IMR-90 (cell line): ENCODE data around the gene CSAG1. TPM values are rescaled to one million over a fixed set of nuclear protein-coding genes. Genes with fewer than 3 reads are reported as not detected.
"Not testable (repeated sequence)": the region's sequence is repeated elsewhere in the genome, so short reads cannot be mapped to it uniquely, and the experiment has no call there.

ENCODE experiments used
- ATAC-seq: fragments of 200-7000 bp; cut with Tn5 transposase; 2 replicates; pipeline ENCODE4 v1.9.1; 2020; ENCODE audit warnings: low read depth, mild to moderate bottlenecking, moderate library complexity
- BruUV-seq: library from RNA; stranded (reverse); fragments of 400-500 nt; replicated peaks from 2 replicates; lab custom pipeline; 2021; lab: Mats Ljungman, UMichigan
- CTCF ChIA-PET: fragments of 300-600 bp; formaldehyde crosslinking; extraction: SDS; loops from one replicate; lab custom pipeline; 2021; ENCODE audit warnings: antibody characterized with exemption; lab: Yijun Ruan, JAX
- POLR2A ChIA-PET: fragments of 300-600 bp; sonication (Branson Sonifier 250); formaldehyde crosslinking; loops from one replicate; lab custom pipeline; 2022; ENCODE audit warnings: antibody characterized with exemption; ENCODE audit not compliant: unreplicated experiment; lab: Charles Lee
- DNase-seq: peaks from one replicate; pipeline ENCODE4 v3.0.0; 2013
- H2AFZ ChIP-seq: replicated peaks from 2 replicates; pipeline ENCODE3; 2013; ENCODE audit warnings: low read length, mild to moderate bottlenecking; ENCODE audit not compliant: poor library complexity
- H2AK5ac ChIP-seq: 2 replicates; pipeline ENCODE4 v1.6.1; 2013; ENCODE audit warnings: low read depth, low read length, inconsistent platforms
- H2AK9ac ChIP-seq: replicated peaks from 2 replicates; pipeline ENCODE3; 2013; ENCODE audit warnings: mild to moderate bottlenecking, low read depth, low read length, moderate library complexity; ENCODE audit not compliant: poor library complexity
- H2BK120ac ChIP-seq: 2 replicates; pipeline ENCODE4 v1.6.1; 2013; ENCODE audit warnings: low read depth, low read length, inconsistent platforms
- H2BK15ac ChIP-seq: 3 replicates; pipeline ENCODE4 v1.6.1; 2013; ENCODE audit warnings: low read depth, low read length, inconsistent platforms
- H2BK20ac ChIP-seq: 2 replicates; pipeline ENCODE4 v1.6.1; 2013; ENCODE audit warnings: low read depth, mild to moderate bottlenecking, inconsistent platforms, low read length, moderate library complexity
- H2BK5ac ChIP-seq: 2 replicates; pipeline ENCODE4 v1.6.1; 2013; ENCODE audit warnings: mild to moderate bottlenecking, low read depth, low read length, inconsistent platforms; ENCODE audit not compliant: poor library complexity, severe bottlenecking
- H3K14ac ChIP-seq: replicated peaks from 2 replicates; pipeline ENCODE4 v1.6.1; 2013; ENCODE audit warnings: low read depth, low read length, inconsistent platforms
- H3K18ac ChIP-seq: 2 replicates; pipeline ENCODE4 v1.6.1; 2013; ENCODE audit warnings: low read depth, low read length, control low read depth
- H3K23ac ChIP-seq: 2 replicates; pipeline ENCODE4 v1.6.1; 2013; ENCODE audit warnings: low read depth, low read length, inconsistent platforms
- H3K27ac ChIP-seq: 2 replicates; pipeline ENCODE4 v1.5.1; 2013; ENCODE audit warnings: mild to moderate bottlenecking, control low read depth, low read length; ENCODE audit not compliant: insufficient read depth
- H3K27me3 ChIP-seq: 2 replicates; pipeline ENCODE4 v1.6.1; 2013; ENCODE audit warnings: low read length; ENCODE audit not compliant: control insufficient read depth, insufficient read depth
- H3K36me3 ChIP-seq: 2 replicates; pipeline ENCODE4 v1.6.1; 2013; ENCODE audit warnings: low read length, mixed read lengths; ENCODE audit not compliant: control insufficient read depth, insufficient read depth
- H3K4ac ChIP-seq: 2 replicates; pipeline ENCODE4 v1.6.1; 2013; ENCODE audit warnings: low read depth, low read length, inconsistent platforms
- H3K4me1 ChIP-seq: 2 replicates; pipeline ENCODE4 v1.6.1; 2013; ENCODE audit warnings: low read length, mixed read lengths; ENCODE audit not compliant: control insufficient read depth, insufficient read depth
- H3K4me2 ChIP-seq: 2 replicates; pipeline ENCODE4 v1.6.1; 2013; ENCODE audit warnings: low read depth, mild to moderate bottlenecking, control low read depth, low read length, moderate library complexity
- H3K4me3 ChIP-seq: 2 replicates; pipeline ENCODE4 v1.5.1; 2013; ENCODE audit warnings: low read depth, mild to moderate bottlenecking, control low read depth, low read length, moderate library complexity; ENCODE audit not compliant: insufficient read depth
- H3K56ac ChIP-seq: 2 replicates; pipeline ENCODE4 v1.6.1; 2013; ENCODE audit warnings: low read length, inconsistent platforms; ENCODE audit not compliant: insufficient read depth; ENCODE audit errors: extremely low read depth
- H3K79me1 ChIP-seq, 2 experiments: 2 replicates each; pipeline ENCODE4 v1.6.1; 2013; ENCODE audit warnings: low read length in 2 of 2, inconsistent platforms in 1 of 2, low read depth in 1 of 2
- H3K9ac ChIP-seq: 2 replicates; pipeline ENCODE4 v1.6.1; 2013; ENCODE audit warnings: low read depth, low read length, control low read depth
- H3K9me1 ChIP-seq: 2 replicates; pipeline ENCODE4 v1.6.1; 2013; ENCODE audit warnings: low read length, inconsistent platforms; ENCODE audit not compliant: insufficient read depth
- H3K9me3 ChIP-seq: 2 replicates; pipeline ENCODE4 v1.6.1; 2013; ENCODE audit warnings: low read length; ENCODE audit not compliant: control insufficient read depth, insufficient read depth
- H4K20me1 ChIP-seq: 2 replicates; pipeline ENCODE4 v1.6.1; 2013; ENCODE audit warnings: low read length, inconsistent platforms; ENCODE audit not compliant: insufficient read depth
- H4K5ac ChIP-seq: 2 replicates; pipeline ENCODE4 v1.6.1; 2013; ENCODE audit warnings: mild to moderate bottlenecking, low read depth, low read length, control low read depth
- H4K8ac ChIP-seq, 2 experiments: 2 replicates each; pipeline ENCODE4 v1.6.1; 2013; ENCODE audit warnings: low read depth in 2 of 2, low read length in 2 of 2, control low read depth in 1 of 2, inconsistent platforms in 1 of 2
- H4K91ac ChIP-seq: 2 replicates; pipeline ENCODE4 v1.6.1; 2013; ENCODE audit warnings: low read depth, low read length, inconsistent platforms; ENCODE audit not compliant: insufficient read depth
- WGBS, 2 experiments: methylation state at CpG; one replicate each; pipeline versions ENCODE4 v1.1.5 to v1.1.7; 2013; ENCODE audit warnings: missing lambda C conversion rate in 2 of 2; ENCODE audit not compliant: insufficient read length in 1 of 2; ENCODE audit errors: extremely low coverage in 2 of 2; 5-methylcytosine and 5-hydroxymethylcytosine counted together
- dilution Hi-C: fragments of 300-500 bp; cut with HindIII; formaldehyde crosslinking; loops from one replicate; pipeline ENCODE4 v1.14.3; 2018; ENCODE audit warnings: low sequenced_read_pairs; ENCODE audit not compliant: unreplicated experiment
- in situ Hi-C: fragments of 300-500 bp; cut with MboI; formaldehyde crosslinking; loops from 3 replicates; pipeline ENCODE4 v1.14.3; 2019; ENCODE audit warnings: low sequenced_read_pairs, inconsistent platforms, mixed read lengths
- intact Hi-C: fragments of 100-400 bp; cut with micrococcal nuclease; formaldehyde crosslinking; loops from 2 replicates; pipeline ENCODE4 v1.10.0; 2022
- polyA plus RNA-seq, 3 experiments: library from polyadenylated mRNA; depleted of rRNA; stranded (reverse); fragments of >200 nt; gene quantifications; 2 replicates each; pipeline ENCODE4 v1.2.3, GENCODE V29; 2012; ENCODE audit warnings: low replicate concordance in 1 of 3
- total RNA-seq: library from RNA; depleted of rRNA; stranded (reverse); fragments of >200 nt; gene quantifications from 2 replicates; pipeline ENCODE4 v1.2.3, GENCODE V29; 2012

CSAG1 gene
- total and polyA plus RNA-seq, 2 of the 4 experiments (the other 2 are of a cell fraction): not detected

DNA sequence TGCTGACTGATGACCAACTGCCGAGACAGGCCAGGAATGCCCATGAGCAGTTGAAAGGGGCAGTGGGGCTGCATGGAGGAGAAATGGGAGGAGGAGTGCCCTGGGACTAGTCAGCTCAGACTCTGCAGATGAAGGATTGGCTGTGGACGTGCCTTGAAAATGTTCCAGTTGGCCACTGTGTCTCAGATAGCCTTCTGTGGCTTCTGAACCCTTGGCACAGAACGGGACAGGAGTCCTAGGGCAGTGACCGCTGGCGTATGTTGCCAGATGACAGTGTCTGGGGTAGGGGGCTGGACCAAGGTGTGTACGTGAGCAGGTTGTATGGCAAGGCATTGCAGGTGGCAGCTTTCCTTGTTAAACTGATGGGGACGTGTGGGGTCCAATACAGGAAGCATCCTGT, 27.0 kb downstream of the CSAG1 start:
- H4K20me1 ChIP-seq, H2AK5ac ChIP-seq, ATAC-seq, BruUV-seq, H2BK15ac ChIP-seq, H4K8ac ChIP-seq, H2AK9ac ChIP-seq, POLR2A ChIA-PET, H3K56ac ChIP-seq, H3K27me3 ChIP-seq, H3K9me3 ChIP-seq, H2AFZ ChIP-seq, H3K14ac ChIP-seq, H3K9me1 ChIP-seq, H4K5ac ChIP-seq, H3K23ac ChIP-seq, H3K27ac ChIP-seq, H3K4ac ChIP-seq, H3K79me1 ChIP-seq, H4K91ac ChIP-seq, H3K9ac ChIP-seq, H2BK20ac ChIP-seq, H3K4me1 ChIP-seq, DNase-seq, H3K18ac ChIP-seq, H2BK5ac ChIP-seq, intact Hi-C loops, in situ Hi-C loops, CTCF ChIA-PET, H2BK120ac ChIP-seq, H3K4me3 ChIP-seq, H3K4me2 ChIP-seq, H3K36me3 ChIP-seq, dilution Hi-C loops: not testable (repeated sequence)
- WGBS, 2 experiments: 0% methylated on average over 1 of the region's 7 CpGs; no CpG with 5 or more reads in 1 of the 2 experiments

- H2BK5ac ChIP-seq, CTCF ChIA-PET, H3K36me3 ChIP-seq, H3K9me1 ChIP-seq, H3K9me3 ChIP-seq, H3K4me1 ChIP-seq, POLR2A ChIA-PET, H3K4me2 ChIP-seq, H2AK5ac ChIP-seq, H3K27ac ChIP-seq, H4K20me1 ChIP-seq, intact Hi-C loops, H4K91ac ChIP-seq, H3K18ac ChIP-seq, BruUV-seq, H3K14ac ChIP-seq, H3K79me1 ChIP-seq, H3K9ac ChIP-seq, H3K4me3 ChIP-seq, dilution Hi-C loops, H4K5ac ChIP-seq, ATAC-seq, H3K4ac ChIP-seq, DNase-seq, H3K23ac ChIP-seq, H2BK20ac ChIP-seq, H2AFZ ChIP-seq, H2AK9ac ChIP-seq, H4K8ac ChIP-seq, H2BK15ac ChIP-seq, H3K56ac ChIP-seq, H3K27me3 ChIP-seq, in situ Hi-C loops, H2BK120ac ChIP-seq: not testable (repeated sequence)
- WGBS, 2 experiments: no CpG with 5 or more reads among the region's 5 CpGs
These were observed 33.1 kb downstream of the CSAG1 start for GRCh38 chrX:152700390-152700789.
